H1 (cell line): Measurements from ENCODE around the gene TEAD2.

ENCODE experiments used
- EZH2 ChIP-seq: fragments of 200-600 bp; sonication (generic); IDR thresholded peaks from 2 replicates; pipeline ENCODE4 v1.7.1; 2012; ENCODE audit warnings: low read depth, mild to moderate bottlenecking, moderate library complexity, low read length, inconsistent platforms; ENCODE audit not compliant: severe bottlenecking
- KDM4A ChIP-seq: IDR thresholded peaks from one replicate; pipeline ENCODE4 v1.7.1; 2012; ENCODE audit warnings: low read depth, mild to moderate bottlenecking, moderate library complexity, low read length, inconsistent platforms; ENCODE audit not compliant: severe bottlenecking
- POLR2A ChIP-seq, 2 experiments: IDR thresholded peaks; 1 replicate in 1 of 2; 2 replicates in 1 of 2; pipeline ENCODE4 v1.6.1; 2011; ENCODE audit warnings: low read depth in 2 of 2, low read length in 2 of 2, mild to moderate bottlenecking in 2 of 2; ENCODE audit errors: control extremely low read depth in 1 of 2
- USF2 ChIP-seq: IDR thresholded peaks from 2 replicates; pipeline ENCODE4 v1.6.1; 2011; ENCODE audit warnings: low read length, improper control_type of control experiment
- TF ChIP-seq, protein P1 (sequence below), 3 experiments: IDR thresholded peaks; 1 replicate in 2 of 3; 2 replicates in 1 of 3; pipeline versions ENCODE4 v1.5.1 to v1.6.1; 2011; ENCODE audit warnings: low read length in 3 of 3, mild to moderate bottlenecking in 3 of 3, inconsistent platforms in 2 of 3, low read depth in 1 of 3, moderate library complexity in 1 of 3; ENCODE audit not compliant: insufficient read depth in 1 of 3; ENCODE audit errors: control extremely low read depth in 1 of 3

DNA sequence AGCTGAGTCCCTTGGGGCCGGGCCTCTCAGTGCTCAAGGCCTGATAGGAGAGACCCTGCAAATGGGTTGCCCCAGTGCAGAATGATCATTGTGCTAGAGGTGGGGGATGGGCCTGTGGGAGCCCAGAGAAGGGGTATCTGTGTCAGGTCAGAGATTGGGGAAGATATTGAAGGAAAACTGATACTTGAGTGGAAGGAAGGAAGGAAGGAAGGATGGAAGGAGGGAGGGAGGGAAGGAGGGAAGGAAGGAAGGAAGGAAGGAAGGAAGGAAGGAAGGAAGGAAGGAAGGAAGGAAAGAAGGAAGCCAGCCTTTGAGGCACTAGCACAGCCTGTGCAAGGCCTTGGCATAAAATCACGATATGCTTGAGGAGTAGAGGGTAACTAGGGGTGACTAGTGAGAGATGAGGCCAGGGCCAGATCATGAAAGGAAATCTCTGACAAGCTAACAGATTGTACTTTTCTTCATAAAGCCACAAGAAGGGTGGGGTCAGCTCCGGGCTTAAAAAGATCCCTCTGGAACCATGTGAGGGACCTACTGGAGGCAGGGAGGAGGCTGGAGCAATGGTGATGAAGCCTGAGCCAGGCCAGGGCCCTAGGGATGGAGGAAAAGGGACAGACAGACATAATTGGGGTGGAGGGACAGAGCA is 49.6 kb upstream of the TEAD2 start:
- no peak for TF ChIP-seq POLR2A (IDR thresholded peaks at IDR 0.05; ENCODE audit: control extremely low read depth in 1 of 2, low read depth in 2 of 2, low read length in 2 of 2)
- TF ChIP-seq, protein P1, sequence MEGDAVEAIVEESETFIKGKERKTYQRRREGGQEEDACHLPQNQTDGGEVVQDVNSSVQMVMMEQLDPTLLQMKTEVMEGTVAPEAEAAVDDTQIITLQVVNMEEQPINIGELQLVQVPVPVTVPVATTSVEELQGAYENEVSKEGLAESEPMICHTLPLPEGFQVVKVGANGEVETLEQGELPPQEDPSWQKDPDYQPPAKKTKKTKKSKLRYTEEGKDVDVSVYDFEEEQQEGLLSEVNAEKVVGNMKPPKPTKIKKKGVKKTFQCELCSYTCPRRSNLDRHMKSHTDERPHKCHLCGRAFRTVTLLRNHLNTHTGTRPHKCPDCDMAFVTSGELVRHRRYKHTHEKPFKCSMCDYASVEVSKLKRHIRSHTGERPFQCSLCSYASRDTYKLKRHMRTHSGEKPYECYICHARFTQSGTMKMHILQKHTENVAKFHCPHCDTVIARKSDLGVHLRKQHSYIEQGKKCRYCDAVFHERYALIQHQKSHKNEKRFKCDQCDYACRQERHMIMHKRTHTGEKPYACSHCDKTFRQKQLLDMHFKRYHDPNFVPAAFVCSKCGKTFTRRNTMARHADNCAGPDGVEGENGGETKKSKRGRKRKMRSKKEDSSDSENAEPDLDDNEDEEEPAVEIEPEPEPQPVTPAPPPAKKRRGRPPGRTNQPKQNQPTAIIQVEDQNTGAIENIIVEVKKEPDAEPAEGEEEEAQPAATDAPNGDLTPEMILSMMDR (IDR thresholded peaks at IDR 0.05; ENCODE audit: control extremely low read depth in 1 of 3, insufficient read depth in 1 of 3, low read depth in 1 of 3, low read length in 3 of 3), result no peak
- no peak for TF ChIP-seq USF2
- TF ChIP-seq KDM4A, result no peak
- no peak for TF ChIP-seq EZH2
